ENCODE results near the gene AOC2. TPM values are rescaled to one million over a fixed set of nuclear protein-coding genes. Genes with fewer than 3 reads are reported as not detected.

AOC2 gene
- total and polyA plus RNA-seq, 2 of the 13 experiments (the other 11 are each of a cell fraction or from before 2014, with no cell fraction given) = 1.2 to 3.3 TPM

- TF ChIP-seq TIGD3 (CRISPR knock-in tag; IDR thresholded peaks at IDR 0.05; ENCODE audit: borderline replicate concordance) = peak; percentile 97; the same call in 1 of the 2 replicates
- TF ChIP-seq ARHGAP35 (CRISPR knock-in tag; IDR thresholded peaks at IDR 0.05; ENCODE audit: borderline replicate concordance) = no peak; the same call in 1 of the 2 replicates
- peak; percentile 99 for TF ChIP-seq ZNF883 (CRISPR knock-in tag; IDR thresholded peaks at IDR 0.05; ENCODE audit: not compliant biosample characterization)
- TF ChIP-seq ZBTB34 (CRISPR knock-in tag; IDR thresholded peaks at IDR 0.05) = peak; percentile 67; the same call in 1 of the 2 replicates
- peak; percentile 95; the same call in 1 of the 2 replicates for TF ChIP-seq ZNF543 (CRISPR knock-in tag; IDR thresholded peaks at IDR 0.05)
- no peak for TF ChIP-seq TCF7L2 (IDR thresholded peaks at IDR 0.05; ENCODE audit: low read depth, low read length)
- no peak for TF ChIP-seq MAF1 (CRISPR knock-in tag; IDR thresholded peaks at IDR 0.05; ENCODE audit: borderline replicate concordance)
- TF ChIP-seq SRY (CRISPR knock-in tag; IDR thresholded peaks at IDR 0.05) = peak; percentile 92
- no peak for TF ChIP-seq REXO4 (CRISPR knock-in tag; IDR thresholded peaks at IDR 0.05; ENCODE audit: borderline replicate concordance)
- peak; percentile 88 for TF ChIP-seq ZNF547 (CRISPR knock-in tag; IDR thresholded peaks at IDR 0.05)
- no peak for TF ChIP-seq ZNF646 (CRISPR knock-in tag; IDR thresholded peaks at IDR 0.05)
- peak; percentile 89; the same call in 1 of the 2 replicates for TF ChIP-seq ZNF160 (CRISPR knock-in tag; IDR thresholded peaks at IDR 0.05)
- TF ChIP-seq RARA (CRISPR knock-in tag; IDR thresholded peaks at IDR 0.05) = peak; percentile 75
- TF ChIP-seq E2F2 (CRISPR knock-in tag; IDR thresholded peaks at IDR 0.05; ENCODE audit: borderline replicate concordance) = peak; percentile 34; the same call in 1 of the 2 replicates
- peak; percentile 93; the same call in 1 of the 2 replicates for TF ChIP-seq CENPBD1 (CRISPR knock-in tag; IDR thresholded peaks at IDR 0.05; ENCODE audit: borderline replicate concordance, low read depth)
- no peak for TF ChIP-seq EHMT2 (IDR thresholded peaks at IDR 0.05; ENCODE audit: borderline replicate concordance, low read depth, low read length)
Observed at GRCh38 chr17:42832934-42833766, 11.2 kb upstream of the AOC2 start, which contains the start of gene PSME3 (continued).

All from HepG2 (cell line).